ENCODE data around the gene SNTB2. TPM values are rescaled to one million over a fixed set of nuclear protein-coding genes. Genes with fewer than 3 reads are reported as not detected.

Gene SNTB2
- total and polyA plus RNA-seq, 9 of the 15 experiments (the other 6 are each of a cell fraction or from before 2014, with no cell fraction given): 1.2 to 13.7 (median 5.7) TPM

DNA sequence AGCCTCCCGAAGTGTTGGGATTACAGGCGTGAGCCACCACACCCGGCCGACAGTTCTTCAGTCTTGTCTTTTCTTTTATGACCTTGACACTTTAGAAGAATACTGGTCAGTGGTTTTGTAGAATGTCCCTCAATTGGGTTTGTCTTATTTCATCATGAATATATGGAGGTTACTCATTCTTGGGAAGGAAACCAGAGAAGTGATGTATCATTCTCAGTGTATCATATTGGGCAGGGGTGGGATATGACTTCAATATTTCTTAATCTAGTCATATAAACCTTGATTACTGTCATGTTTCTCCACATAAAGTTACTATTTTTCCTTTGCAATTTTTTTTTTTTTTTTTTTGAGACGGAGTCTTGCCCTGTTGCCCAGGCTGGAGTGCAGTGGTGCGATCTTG is 36.9 kb downstream of the SNTB2 start:
- in situ Hi-C loops (cut with MboI) (no loop called here), intact Hi-C loops (cut with micrococcal nuclease) (no loop called here)
- no peak overlapping the region for H3K27ac ChIP-seq (ENCODE audit: extremely low read depth, low read depth, low read length)
- DNase-seq (ENCODE audit: extremely low read depth in 1 of 4, low spot score in 3 of 4) (no peak), FAIRE-seq (no peak), ATAC-seq (no peak)
- H2AFZ ChIP-seq (ENCODE audit: low read depth, low read length): no peak overlapping the region
- no peaks in the 10 kb centered on the region for H3K36me3 ChIP-seq (ENCODE audit: control insufficient read depth, insufficient read depth, low read length)
- no peak overlapping the region for H3K4me2 ChIP-seq (ENCODE audit: insufficient read depth, low read length)
- CTCF ChIA-PET (ENCODE audit: low intra/inter-chr PET ratio): no interaction called here
- no TSS peak for BruUV-seq (replicated peaks)
- H4K20me1 ChIP-seq (replicated peaks; ENCODE audit: control insufficient read depth, insufficient read depth, low read length): peaks cover under 1% of the 10 kb centered on the region; the same call in 1 of the 2 replicates
- no peaks in the 10 kb centered on the region for H3K9me3 ChIP-seq (replicated peaks; ENCODE audit: control insufficient read depth, insufficient read depth, low read depth, low read length)
- TF ChIP-seq FOXJ3 (CRISPR knock-in tag; IDR thresholded peaks at IDR 0.05) (no peak), SMARCB1 (IDR thresholded peaks at IDR 0.05; ENCODE audit: insufficient read length, low read depth) (no peak), ZBTB1 (CRISPR knock-in tag; IDR thresholded peaks at IDR 0.05; ENCODE audit: borderline replicate concordance, low read depth) (no peak), CBFA2T3 (IDR thresholded peaks at IDR 0.05) (no peak), POLR2A (conservative IDR thresholded peaks at IDR 0.05) (no peak), SPI1 (IDR thresholded peaks at IDR 0.05; ENCODE audit: borderline replicate concordance, low read depth, low read length) (no peak), MTA1 (IDR thresholded peaks at IDR 0.05; ENCODE audit: borderline replicate concordance) (no peak), ETS2 (tag; IDR thresholded peaks at IDR 0.05; ENCODE audit: borderline replicate concordance, poor library complexity, severe bottlenecking) (no peak), KDM5B (IDR thresholded peaks at IDR 0.05; ENCODE audit: insufficient replicate concordance, low read depth, low read length) (no peak), ZNF146 (CRISPR knock-in tag; IDR thresholded peaks at IDR 0.05; ENCODE audit: unreplicated experiment) (no peak)
- no peaks in the 10 kb centered on the region for H3K9me1 ChIP-seq (ENCODE audit: control insufficient read depth, insufficient read depth, low read length)
- H3K4me1 ChIP-seq (replicated peaks in 1 of 2; ENCODE audit: control insufficient read depth in 2 of 2, insufficient read depth in 2 of 2, low read length in 2 of 2): peaks cover 0 to 2% of the 10 kb centered on the region in 2 experiments; a peak in 1 of 5 replicates
- H3K27me3 ChIP-seq (ENCODE audit: control insufficient read depth in 2 of 2, insufficient read depth in 2 of 2, low read length in 2 of 2): no peaks in the 10 kb centered on the region
- POLR2A ChIA-PET: interaction anchor here (0.7 kb wide), 1 partner anchor 15 kb away, joined by 3 read pairs; no protein-coding TSS in a partner anchor
- no peaks in the 10 kb centered on the region for H3K79me2 ChIP-seq (ENCODE audit: control insufficient read depth, insufficient read depth, low read length)
- 93% methylated on average over 4 of the region's 6 CpGs for WGBS (ENCODE audit: insufficient coverage, low coverage, missing lambda C conversion rate)
- H3K4me3 ChIP-seq: no peak overlapping the region
- no peak overlapping the region for H3K9ac ChIP-seq (ENCODE audit: insufficient read depth in 1 of 2, low read depth in 2 of 2, low read length in 2 of 2)

Measured in K562 (cell line).